Measurements from ENCODE around the gene CRTC2.

DNA sequence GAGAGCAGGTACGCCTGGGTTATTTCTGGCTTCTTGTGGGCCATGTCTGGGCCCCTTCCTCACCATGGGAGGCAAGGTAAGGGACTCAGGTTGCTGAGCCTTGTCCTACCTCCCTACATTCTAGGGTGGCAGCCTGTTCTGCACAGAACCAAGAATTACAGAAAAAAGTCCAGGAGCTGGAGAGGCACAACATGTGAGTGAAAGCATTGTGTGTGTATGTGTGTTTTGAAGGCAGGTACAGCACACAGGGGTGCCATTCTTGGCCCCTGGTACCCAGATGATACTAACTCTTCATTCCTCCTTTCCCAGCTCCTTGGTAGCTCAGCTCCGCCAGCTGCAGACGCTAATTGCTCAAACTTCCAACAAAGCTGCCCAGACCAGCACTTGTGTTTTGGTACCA is 14.7 kb upstream of the CRTC2 start:
- TF ChIP-seq, protein P1, sequence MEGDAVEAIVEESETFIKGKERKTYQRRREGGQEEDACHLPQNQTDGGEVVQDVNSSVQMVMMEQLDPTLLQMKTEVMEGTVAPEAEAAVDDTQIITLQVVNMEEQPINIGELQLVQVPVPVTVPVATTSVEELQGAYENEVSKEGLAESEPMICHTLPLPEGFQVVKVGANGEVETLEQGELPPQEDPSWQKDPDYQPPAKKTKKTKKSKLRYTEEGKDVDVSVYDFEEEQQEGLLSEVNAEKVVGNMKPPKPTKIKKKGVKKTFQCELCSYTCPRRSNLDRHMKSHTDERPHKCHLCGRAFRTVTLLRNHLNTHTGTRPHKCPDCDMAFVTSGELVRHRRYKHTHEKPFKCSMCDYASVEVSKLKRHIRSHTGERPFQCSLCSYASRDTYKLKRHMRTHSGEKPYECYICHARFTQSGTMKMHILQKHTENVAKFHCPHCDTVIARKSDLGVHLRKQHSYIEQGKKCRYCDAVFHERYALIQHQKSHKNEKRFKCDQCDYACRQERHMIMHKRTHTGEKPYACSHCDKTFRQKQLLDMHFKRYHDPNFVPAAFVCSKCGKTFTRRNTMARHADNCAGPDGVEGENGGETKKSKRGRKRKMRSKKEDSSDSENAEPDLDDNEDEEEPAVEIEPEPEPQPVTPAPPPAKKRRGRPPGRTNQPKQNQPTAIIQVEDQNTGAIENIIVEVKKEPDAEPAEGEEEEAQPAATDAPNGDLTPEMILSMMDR (conservative IDR thresholded peaks at IDR 0.05 in 1 of 2, IDR thresholded peaks at IDR 0.05 in 1 of 2; ENCODE audit: low read depth in 1 of 2, low read length in 2 of 2) = no peak
- no peak for TF ChIP-seq EZH2 (IDR thresholded peaks at IDR 0.05; ENCODE audit: low read length, missing control alignments)

Measured in fibroblast of lung (primary cell).